GM12864 (cell line): ENCODE data around the gene WDR93.

Source experiments
- DNase-seq: peaks from one replicate; pipeline ENCODE4 v3.0.0-alpha.2; 2011; ENCODE audit warnings: low read depth
- H3K4me3 ChIP-seq: 2 replicates; pipeline ENCODE4 v1.5.1; 2011; ENCODE audit warnings: mild to moderate bottlenecking, low read depth, low read length, control low read depth
- CTCF ChIP-seq: IDR thresholded peaks from 2 replicates; pipeline ENCODE4 v1.5.1; 2011; ENCODE audit warnings: low read depth, mild to moderate bottlenecking, moderate library complexity, low read length, control low read depth, inconsistent platforms; ENCODE audit errors: missing control alignments

WDR93 gene

DNA sequence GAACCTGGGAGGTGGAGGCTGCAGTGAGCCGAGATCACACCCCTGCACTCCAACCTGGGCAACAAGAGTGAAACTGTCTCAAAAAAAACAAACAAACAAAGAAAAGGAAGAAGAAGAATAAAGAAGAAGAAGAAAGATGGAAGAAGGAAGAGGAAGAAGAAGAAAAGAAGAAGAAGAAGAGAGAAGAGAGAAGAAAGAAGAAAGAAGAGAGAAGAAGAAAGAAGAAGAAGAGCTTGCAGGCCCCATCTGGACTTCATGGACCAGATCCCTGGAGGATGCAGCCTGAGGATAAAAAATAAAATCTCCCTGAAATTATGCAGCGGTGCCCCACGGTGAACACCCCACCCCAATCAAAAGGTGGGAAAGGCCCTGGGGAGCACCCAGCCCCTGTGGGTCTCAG is 69.2 kb downstream of the WDR93 start:
- TF ChIP-seq CTCF, result no peak
- H3K4me3 ChIP-seq, result no peak overlapping the region
- DNase-seq, result no peak

- peak; percentile 99 for TF ChIP-seq CTCF
- DNase-seq, result no peak
- H3K4me3 ChIP-seq, result no peak overlapping the region
Measured at GRCh38 chr15:89760303-89761008, 69.8 kb downstream of the WDR93 start.

DNA sequence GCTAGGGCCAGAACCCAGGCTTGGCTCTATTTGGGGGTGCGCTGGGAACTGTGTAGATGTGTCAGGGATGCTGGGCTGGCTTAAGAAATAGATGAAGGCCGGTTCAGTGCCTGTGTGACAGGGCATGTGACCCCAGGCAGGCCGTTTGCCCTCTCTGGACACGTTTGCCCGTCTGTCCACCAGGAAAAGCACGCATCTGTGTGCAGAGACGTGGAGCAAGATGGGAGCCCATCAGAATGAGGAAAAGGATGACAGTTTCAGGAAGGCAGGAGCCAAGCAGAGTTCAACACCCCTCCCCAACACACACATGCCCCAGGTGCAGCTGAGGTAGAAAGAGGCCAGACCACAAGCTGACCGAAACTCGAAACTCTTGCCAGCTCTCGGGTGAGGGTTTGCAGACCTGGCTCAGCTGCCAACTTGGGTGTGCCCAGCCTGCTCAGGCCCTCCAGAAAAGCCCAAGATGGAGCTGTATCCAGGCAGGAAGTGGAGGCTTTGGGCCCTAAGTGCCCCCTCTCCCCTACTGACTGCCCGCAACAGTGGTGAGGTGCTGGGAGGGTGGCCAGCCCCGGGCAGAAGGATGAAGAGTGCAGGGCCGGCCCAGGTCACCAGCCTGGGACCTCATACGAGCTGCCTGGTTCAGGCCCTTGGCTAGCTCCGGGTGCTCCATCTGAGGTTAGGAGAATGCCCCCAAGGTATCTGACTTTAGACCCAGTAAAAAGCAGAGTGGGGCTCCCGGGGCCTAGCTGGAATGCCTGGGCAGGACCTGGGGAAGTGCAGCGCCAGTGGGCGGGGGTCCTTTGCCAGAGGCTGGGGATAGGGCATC is 70.6 kb downstream of the WDR93 start:
- no peak overlapping the region for H3K4me3 ChIP-seq
- no peak for TF ChIP-seq CTCF
- no peak for DNase-seq

- H3K4me3 ChIP-seq, result no peak overlapping the region
- no peak for TF ChIP-seq CTCF
- DNase-seq, result no peak
Measured at GRCh38 chr15:89761929-89762328, 71.3 kb downstream of the WDR93 start.

GRCh38 chr15:89765694-89766093 is 75.1 kb downstream of the WDR93 start:
- DNase-seq, result no peak
- no peak overlapping the region for H3K4me3 ChIP-seq
- no peak for TF ChIP-seq CTCF

- no peak overlapping the region for H3K4me3 ChIP-seq
- no peak for DNase-seq
- no peak for TF ChIP-seq CTCF
Measured at GRCh38 chr15:89766357-89767311, 76.0 kb downstream of the WDR93 start.
